ENCODE data around the gene CACNA2D3. TPM values are rescaled to one million over a fixed set of nuclear protein-coding genes. Genes with fewer than 3 reads are reported as not detected.
"Not testable (repeated sequence)": the region's sequence is repeated elsewhere in the genome, so short reads cannot be mapped to it uniquely, and the experiment has no call there.

Gene CACNA2D3
- total and polyA plus RNA-seq, 2 donors from 2014 or later, result 5.7 to 11.2 TPM

DNA sequence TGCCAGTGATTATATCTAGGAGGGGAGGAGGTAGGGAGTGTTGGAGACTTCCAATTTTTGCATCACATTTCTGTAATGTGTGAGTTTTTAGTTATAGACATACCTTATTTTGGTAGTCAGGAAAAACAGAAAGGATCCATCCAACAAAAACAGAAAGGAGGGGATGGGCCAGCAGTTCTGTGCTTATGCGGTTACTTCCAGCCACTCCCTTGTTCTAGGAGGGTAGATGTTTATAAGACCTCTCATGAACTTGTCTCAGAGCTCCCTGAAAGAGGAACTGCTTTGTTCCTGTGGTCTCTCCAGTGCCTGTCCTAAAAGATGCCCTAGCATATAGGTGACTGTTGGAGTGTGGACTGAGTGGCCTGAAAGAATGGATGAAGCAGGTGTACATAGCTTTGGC, 323.3 kb downstream of the CACNA2D3 start:
- Histone ChIP-seq H3K27me3 (ENCODE audit: control insufficient read depth, insufficient read depth, low read length) (no peaks in the 10 kb centered on the region), H3K9ac (ENCODE audit: low read length in 3 of 3) (no peak overlapping the region), H3K9me3 (ENCODE audit: control insufficient read depth in 2 of 3, insufficient read depth in 1 of 3, low read length in 3 of 3) (no peaks in the 10 kb centered on the region), H3K4me1 (ENCODE audit: control insufficient read depth in 2 of 3, insufficient read depth in 2 of 3, low read depth in 1 of 3, low read length in 3 of 3) (no peaks in the 10 kb centered on the region), H3K36me3 (ENCODE audit: control insufficient read depth in 2 of 3, insufficient read depth in 3 of 3, low read length in 3 of 3) (no peaks in the 10 kb centered on the region), H3K27ac (ENCODE audit: low read depth in 2 of 2, low read length in 2 of 2) (no peak overlapping the region), H3K4me3 (ENCODE audit: low read length in 3 of 3) (no peak overlapping the region)
- intact Hi-C loops (cut with DNase I), result no loop called here
- TF ChIP-seq, protein P1, sequence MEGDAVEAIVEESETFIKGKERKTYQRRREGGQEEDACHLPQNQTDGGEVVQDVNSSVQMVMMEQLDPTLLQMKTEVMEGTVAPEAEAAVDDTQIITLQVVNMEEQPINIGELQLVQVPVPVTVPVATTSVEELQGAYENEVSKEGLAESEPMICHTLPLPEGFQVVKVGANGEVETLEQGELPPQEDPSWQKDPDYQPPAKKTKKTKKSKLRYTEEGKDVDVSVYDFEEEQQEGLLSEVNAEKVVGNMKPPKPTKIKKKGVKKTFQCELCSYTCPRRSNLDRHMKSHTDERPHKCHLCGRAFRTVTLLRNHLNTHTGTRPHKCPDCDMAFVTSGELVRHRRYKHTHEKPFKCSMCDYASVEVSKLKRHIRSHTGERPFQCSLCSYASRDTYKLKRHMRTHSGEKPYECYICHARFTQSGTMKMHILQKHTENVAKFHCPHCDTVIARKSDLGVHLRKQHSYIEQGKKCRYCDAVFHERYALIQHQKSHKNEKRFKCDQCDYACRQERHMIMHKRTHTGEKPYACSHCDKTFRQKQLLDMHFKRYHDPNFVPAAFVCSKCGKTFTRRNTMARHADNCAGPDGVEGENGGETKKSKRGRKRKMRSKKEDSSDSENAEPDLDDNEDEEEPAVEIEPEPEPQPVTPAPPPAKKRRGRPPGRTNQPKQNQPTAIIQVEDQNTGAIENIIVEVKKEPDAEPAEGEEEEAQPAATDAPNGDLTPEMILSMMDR (IDR thresholded peaks at IDR 0.05; ENCODE audit: borderline replicate concordance, extremely low read depth, insufficient read depth), result no peak
- no peak for FAIRE-seq
- no peak for DNase-seq

DNA sequence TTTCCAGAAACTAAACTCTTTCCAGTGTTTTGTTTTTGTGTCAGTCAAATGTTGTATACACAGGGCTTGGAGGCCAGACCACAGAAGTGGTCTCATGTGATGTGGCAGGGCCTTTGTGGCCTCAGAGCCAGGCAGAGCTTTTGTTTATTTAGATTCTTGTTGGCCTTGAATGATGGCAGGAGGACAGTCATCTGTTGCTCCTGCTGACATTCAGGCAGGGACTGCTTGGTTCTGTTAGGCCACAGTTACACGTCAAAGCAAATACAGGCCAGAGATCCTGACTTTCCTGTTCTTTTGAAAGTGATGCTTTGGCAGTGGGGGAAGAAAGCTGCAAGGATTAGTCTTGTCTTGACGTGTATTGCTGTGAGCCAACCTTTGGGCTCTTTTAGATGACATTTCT, 325.1 kb downstream of the CACNA2D3 start:
- FAIRE-seq, result no peak
- H3K9me3 ChIP-seq (ENCODE audit: control insufficient read depth in 2 of 3, insufficient read depth in 1 of 3, low read length in 3 of 3), result no peaks in the 10 kb centered on the region

DNA sequence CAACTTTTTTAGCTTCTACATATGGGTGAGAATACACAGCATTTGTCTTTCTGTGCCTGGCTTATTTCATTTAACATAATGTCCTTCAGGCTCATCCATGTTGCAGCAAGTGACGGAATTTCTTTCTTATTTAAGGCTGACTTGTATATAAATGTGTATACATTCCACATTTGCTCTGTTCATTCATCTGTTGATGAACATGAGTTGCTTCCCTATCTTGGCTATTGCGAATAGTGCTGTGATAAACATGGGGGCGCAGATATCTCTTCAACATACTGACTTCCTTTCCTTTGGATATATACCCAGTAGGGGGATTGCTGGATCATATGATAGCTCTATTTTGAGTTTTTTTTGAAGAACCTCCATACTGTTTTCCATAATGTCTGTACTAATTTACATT, 332.5 kb downstream of the CACNA2D3 start:
- DNase-seq (no peak), FAIRE-seq (no peak)
- intact Hi-C loops (cut with DNase I), result no loop called here
- Histone ChIP-seq H3K36me3 (ENCODE audit: control insufficient read depth in 2 of 3, insufficient read depth in 3 of 3, low read length in 3 of 3) (no peaks in the 10 kb centered on the region), H3K9ac (ENCODE audit: low read length in 3 of 3) (no peak overlapping the region), H3K4me1 (ENCODE audit: control insufficient read depth in 2 of 3, insufficient read depth in 2 of 3, low read depth in 1 of 3, low read length in 3 of 3) (no peaks in the 10 kb centered on the region), H3K27ac (ENCODE audit: low read depth in 2 of 2, low read length in 2 of 2) (no peak overlapping the region), H3K9me3 (ENCODE audit: control insufficient read depth in 2 of 3, insufficient read depth in 1 of 3, low read length in 3 of 3) (peaks cover 0 to 9% (median 5%) of the 10 kb centered on the region in 3 donors), H3K4me3 (ENCODE audit: low read length in 3 of 3) (no peak overlapping the region), H3K27me3 (ENCODE audit: control insufficient read depth, insufficient read depth, low read length) (no peaks in the 10 kb centered on the region)
- TF ChIP-seq, protein P1 (IDR thresholded peaks at IDR 0.05; ENCODE audit: borderline replicate concordance, extremely low read depth, insufficient read depth), result no peak

More for the DNA sequence above, 325.1 kb downstream of the CACNA2D3 start:
- no peak overlapping the region for H3K27ac ChIP-seq (ENCODE audit: low read depth in 2 of 2, low read length in 2 of 2)
- H3K9ac ChIP-seq (ENCODE audit: low read length in 3 of 3), result no peak overlapping the region
- H3K36me3 ChIP-seq (ENCODE audit: control insufficient read depth in 2 of 3, insufficient read depth in 3 of 3, low read length in 3 of 3), result no peaks in the 10 kb centered on the region
- intact Hi-C loops (cut with DNase I), result no loop called here
- H3K4me1 ChIP-seq (ENCODE audit: control insufficient read depth in 2 of 3, insufficient read depth in 2 of 3, low read depth in 1 of 3, low read length in 3 of 3), result no peaks in the 10 kb centered on the region
- TF ChIP-seq, protein P1 (IDR thresholded peaks at IDR 0.05; ENCODE audit: borderline replicate concordance, extremely low read depth, insufficient read depth), result no peak
- no peak for DNase-seq
- H3K27me3 ChIP-seq (ENCODE audit: control insufficient read depth, insufficient read depth, low read length), result no peaks in the 10 kb centered on the region
- H3K4me3 ChIP-seq (ENCODE audit: low read length in 3 of 3), result no peak overlapping the region

DNA sequence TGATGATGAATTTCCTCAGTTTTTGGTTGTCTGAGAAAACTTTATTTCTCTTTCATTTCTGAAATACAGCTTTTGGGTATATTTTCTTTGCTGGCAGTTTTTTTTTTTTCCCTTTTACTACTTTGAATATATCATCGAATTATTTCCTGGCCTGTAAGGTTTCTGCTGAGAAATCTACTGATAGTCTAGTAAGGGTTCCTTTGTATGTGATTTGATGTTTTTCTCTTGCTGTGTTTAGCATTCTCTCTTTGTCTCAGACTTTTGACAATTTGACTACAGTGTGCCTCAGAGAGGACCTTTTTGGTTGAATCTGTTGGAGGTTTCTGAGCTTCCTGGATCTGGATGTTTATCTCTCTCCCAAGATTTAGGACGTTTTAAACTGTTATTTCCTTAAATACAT, 336.0 kb downstream of the CACNA2D3 start:
- TF ChIP-seq, protein P1 (IDR thresholded peaks at IDR 0.05; ENCODE audit: borderline replicate concordance, extremely low read depth, insufficient read depth), result no peak

DNA sequence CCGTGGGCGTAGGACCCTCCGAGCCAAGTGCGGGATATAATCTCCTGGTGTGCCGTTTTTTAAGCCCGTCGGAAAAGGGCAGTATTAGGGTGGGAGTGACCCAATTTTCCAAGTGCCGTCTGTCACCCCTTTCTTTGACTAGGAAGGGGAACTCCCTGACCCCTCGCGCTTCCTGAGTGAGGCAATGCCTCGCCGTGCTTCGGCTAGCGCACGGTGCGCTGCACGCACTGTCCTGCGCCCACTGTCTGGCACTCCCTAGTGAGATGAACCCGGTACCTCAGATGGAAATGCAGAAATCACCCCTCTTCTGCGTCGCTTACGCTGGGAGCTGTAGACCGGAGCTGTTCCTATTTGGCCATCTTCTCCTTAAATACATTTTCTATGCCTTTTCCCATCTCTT, 342.2 kb downstream of the CACNA2D3 start:
- H3K4me3 ChIP-seq (ENCODE audit: low read length in 3 of 3); H3K9ac ChIP-seq (ENCODE audit: low read length in 3 of 3); H3K4me1 ChIP-seq (ENCODE audit: control insufficient read depth in 2 of 3, insufficient read depth in 2 of 3, low read depth in 1 of 3, low read length in 3 of 3); FAIRE-seq; H3K27me3 ChIP-seq (ENCODE audit: control insufficient read depth, insufficient read depth, low read length); H3K27ac ChIP-seq (ENCODE audit: low read depth in 2 of 2, low read length in 2 of 2); DNase-seq; H3K9me3 ChIP-seq (ENCODE audit: control insufficient read depth in 2 of 3, insufficient read depth in 1 of 3, low read length in 3 of 3); H3K36me3 ChIP-seq (ENCODE audit: control insufficient read depth in 2 of 3, insufficient read depth in 3 of 3, low read length in 3 of 3); intact Hi-C loops (cut with DNase I): not testable (repeated sequence)

More for the DNA sequence above, 336.0 kb downstream of the CACNA2D3 start:
- H3K27me3 ChIP-seq (ENCODE audit: control insufficient read depth, insufficient read depth, low read length), result no peaks in the 10 kb centered on the region
- H3K9me3 ChIP-seq (ENCODE audit: control insufficient read depth in 2 of 3, insufficient read depth in 1 of 3, low read length in 3 of 3), result peaks cover 0 to 9% (median 5%) of the 10 kb centered on the region in 3 donors
- H3K36me3 ChIP-seq (ENCODE audit: control insufficient read depth in 2 of 3, insufficient read depth in 3 of 3, low read length in 3 of 3), result no peaks in the 10 kb centered on the region
- no peak overlapping the region for H3K4me3 ChIP-seq (ENCODE audit: low read length in 3 of 3)
- H3K9ac ChIP-seq (ENCODE audit: low read length in 3 of 3), result no peak overlapping the region
- H3K4me1 ChIP-seq (ENCODE audit: control insufficient read depth in 2 of 3, insufficient read depth in 2 of 3, low read depth in 1 of 3, low read length in 3 of 3), result no peaks in the 10 kb centered on the region
- intact Hi-C loops (cut with DNase I), result no loop called here
- DNase-seq (no peak), FAIRE-seq (no peak)
- no peak overlapping the region for H3K27ac ChIP-seq (ENCODE audit: low read depth in 2 of 2, low read length in 2 of 2)

All from kidney (tissue), 14 donors.